HG02678 (cell line): ENCODE data around the gene RHOT2.

Experiments
- ATAC-seq: cut with Tn5 transposase; IDR thresholded peaks from one replicate; pipeline ENCODE4 v1.9.1; 2021; ENCODE audit warnings: mild to moderate bottlenecking, moderate library complexity; ENCODE audit not compliant: unreplicated experiment

The RHOT2 gene

DNA sequence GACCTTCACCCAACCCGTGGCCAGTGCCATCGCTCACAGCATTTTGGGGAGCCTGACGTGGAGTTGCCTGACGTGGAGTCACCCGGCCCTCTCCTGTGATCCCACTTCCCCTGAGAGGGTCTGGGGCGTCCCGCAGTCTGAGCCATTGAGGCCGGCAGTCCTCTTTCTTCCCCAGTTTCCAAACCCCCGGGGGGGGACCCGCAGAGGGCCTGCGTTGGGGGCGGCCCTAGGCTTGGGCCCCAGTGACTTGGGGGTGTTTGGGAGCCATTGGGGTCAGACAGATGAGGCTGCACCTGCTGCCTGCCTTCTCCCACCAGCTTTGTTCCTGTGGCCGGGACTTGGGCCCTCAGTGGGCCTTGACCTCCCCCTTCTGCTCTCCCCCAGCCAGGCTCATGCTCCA is 1.7 kb downstream of the RHOT2 start:
- no peak for ATAC-seq

DNA sequence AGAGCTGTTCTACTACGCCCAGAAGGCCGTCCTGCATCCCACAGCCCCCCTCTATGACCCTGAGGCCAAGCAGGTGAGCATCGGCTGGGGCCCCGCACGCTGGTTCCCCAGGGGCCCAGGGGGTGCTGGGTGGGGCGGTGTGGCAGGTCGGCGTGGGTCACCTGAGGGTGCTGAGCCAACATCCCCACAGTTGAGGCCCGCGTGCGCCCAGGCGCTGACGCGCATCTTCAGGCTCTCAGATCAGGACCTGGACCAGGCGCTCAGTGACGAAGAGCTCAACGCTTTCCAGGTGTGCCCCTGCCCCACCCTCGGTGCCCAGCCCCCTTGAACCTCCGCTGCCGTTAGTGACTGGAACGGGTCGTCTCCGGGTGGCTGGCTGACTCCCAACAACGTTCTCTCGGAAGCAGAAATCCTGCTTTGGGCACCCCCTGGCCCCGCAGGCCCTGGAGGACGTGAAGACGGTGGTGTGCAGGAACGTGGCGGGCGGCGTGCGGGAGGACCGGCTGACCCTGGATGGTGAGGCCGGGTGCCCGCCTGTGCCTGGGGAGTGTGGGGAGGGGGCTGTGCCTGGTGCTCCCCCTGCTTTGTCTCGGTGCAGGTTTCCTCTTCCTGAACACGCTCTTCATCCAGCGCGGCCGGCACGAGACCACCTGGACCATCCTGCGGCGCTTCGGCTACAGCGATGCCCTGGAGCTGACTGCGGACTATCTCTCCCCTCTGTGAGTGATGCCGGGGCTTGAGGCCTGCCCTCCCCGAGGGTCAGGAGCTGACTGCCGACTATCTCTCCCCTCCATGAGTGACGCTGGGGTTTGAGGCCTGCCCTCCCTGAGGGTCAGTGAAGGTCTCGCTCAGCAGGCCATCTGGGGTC is 2.8 kb downstream of the RHOT2 start:
- ATAC-seq: no peak

DNA sequence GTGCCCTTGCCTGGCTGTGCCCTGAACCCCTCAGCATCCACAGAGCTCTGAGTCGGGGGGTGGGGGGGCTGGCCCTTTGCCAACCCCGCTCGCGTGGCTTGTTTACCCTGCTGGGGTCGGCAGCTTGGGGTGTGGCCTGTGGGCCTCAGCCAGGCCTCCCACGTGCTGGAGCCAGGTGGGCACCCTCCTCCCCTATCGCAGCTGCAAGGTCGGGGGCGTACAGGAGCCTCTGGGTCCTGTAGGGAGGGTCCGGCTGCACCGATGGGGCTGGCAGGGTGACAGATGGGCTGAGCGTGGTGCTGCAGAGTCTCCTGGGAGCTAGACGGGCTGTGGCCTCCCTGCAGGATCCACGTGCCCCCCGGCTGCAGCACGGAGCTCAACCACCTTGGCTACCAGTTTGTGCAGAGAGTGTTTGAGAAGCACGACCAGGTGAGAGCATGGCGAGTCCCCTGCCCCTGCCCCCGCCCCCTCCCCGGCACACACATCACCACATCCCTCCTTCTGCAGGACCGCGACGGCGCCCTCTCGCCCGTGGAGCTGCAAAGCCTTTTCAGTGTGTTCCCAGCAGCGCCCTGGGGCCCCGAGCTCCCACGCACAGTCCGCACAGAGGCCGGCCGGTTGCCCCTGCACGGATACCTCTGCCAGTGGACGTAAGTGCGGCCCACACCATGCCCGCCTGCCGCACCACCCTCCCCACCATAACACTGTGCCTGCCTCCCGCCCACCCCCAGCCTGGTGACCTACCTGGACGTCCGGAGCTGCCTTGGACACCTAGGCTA is 3.6 kb downstream of the RHOT2 start:
- no peak for ATAC-seq

DNA sequence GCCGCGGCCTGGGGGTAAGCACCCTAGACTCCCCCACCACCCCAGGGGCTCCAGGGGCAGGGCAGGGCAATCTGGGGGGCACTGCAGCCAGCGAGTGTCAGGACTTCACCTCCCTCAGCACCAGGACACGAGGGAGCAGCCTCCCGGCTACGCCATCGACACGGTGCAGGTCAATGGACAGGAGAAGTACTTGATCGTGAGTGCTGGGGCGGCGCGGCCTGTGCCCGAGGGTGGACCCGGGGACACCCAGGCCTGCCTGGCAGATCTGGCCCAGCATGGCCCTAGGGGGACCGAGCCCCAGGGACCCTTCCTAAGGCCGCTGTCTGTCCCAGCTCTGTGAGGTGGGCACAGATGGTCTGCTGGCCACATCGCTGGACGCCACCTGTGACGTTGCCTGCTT is 4.4 kb downstream of the RHOT2 start:
- no peak for ATAC-seq

DNA sequence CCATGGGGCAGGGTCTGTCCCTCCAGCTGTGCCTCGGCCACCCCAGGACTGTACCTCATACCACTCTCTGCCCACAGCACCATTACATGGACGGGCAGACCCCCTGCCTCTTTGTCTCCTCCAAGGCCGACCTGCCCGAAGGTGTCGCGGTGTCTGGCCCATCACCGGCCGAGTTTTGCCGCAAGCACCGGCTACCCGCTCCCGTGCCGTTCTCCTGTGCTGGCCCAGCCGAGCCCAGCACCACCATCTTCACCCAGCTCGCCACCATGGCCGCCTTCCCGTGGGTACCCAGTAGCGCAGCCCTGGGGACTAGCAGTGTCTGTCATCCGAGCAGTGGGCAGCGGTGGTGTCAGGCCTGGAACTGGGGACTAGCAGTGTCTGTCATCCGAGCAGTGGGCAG is 4.9 kb downstream of the RHOT2 start:
- no peak for ATAC-seq

DNA sequence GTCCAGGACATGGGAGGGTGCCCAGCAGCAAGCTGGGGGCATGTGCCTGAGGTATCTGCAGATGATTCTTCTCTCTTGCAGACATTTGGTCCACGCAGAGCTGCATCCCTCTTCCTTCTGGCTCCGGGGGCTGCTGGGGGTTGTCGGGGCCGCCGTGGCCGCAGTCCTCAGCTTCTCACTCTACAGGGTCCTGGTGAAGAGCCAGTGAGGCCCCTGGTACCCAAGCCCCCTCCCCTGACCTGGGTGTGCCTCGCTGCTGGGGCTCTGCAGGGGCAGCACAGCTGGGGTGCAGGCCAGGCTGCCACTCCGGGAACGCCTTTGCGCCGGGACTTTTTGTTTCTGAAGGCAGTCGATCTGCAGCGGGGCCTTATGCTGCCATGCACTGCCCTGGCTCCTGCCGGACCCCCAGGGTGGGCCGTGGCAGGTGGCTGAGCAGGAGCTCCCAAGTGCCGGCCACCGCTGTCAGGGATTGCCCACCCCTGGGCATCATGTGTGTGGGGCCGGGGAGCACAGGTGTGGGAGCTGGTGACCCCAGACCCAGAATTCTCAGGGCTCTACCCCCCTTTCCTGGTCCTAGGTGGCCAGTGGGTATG is 5.6 kb downstream of the RHOT2 start:
- no peak for ATAC-seq

DNA sequence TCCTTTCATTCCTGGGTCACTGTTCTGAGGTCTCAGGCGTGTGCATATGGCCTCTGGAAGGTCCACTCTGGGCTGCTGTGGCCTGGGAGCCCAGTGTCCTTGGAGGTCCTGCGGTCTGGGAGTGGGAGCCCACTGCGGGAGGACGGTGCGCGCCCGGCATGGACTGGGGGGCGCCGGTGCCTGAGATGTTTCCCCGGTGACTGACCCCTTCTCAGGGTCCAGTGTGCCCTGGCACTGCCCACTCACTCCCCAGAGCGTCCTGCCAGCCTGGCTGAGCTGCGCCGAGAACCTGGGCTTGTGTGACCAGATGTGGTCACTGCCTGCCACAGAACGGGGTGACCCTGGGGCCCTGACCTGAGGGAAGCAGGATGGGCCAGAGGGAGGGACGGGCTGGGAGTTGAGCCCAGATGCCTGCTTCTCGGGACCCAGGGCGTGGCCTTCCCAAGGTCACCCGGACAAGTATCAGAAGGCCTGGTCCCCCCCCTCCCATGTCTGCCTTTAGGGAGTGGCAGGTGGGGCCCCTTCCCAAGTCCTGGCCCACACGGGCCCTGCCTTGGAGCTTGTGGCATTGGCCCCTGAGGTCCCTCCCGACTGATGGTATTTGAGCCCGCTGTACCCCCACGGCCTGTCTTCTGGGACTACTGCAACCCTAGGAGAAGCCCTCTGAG is 6.4 kb downstream of the RHOT2 start:
- ATAC-seq: no peak

DNA sequence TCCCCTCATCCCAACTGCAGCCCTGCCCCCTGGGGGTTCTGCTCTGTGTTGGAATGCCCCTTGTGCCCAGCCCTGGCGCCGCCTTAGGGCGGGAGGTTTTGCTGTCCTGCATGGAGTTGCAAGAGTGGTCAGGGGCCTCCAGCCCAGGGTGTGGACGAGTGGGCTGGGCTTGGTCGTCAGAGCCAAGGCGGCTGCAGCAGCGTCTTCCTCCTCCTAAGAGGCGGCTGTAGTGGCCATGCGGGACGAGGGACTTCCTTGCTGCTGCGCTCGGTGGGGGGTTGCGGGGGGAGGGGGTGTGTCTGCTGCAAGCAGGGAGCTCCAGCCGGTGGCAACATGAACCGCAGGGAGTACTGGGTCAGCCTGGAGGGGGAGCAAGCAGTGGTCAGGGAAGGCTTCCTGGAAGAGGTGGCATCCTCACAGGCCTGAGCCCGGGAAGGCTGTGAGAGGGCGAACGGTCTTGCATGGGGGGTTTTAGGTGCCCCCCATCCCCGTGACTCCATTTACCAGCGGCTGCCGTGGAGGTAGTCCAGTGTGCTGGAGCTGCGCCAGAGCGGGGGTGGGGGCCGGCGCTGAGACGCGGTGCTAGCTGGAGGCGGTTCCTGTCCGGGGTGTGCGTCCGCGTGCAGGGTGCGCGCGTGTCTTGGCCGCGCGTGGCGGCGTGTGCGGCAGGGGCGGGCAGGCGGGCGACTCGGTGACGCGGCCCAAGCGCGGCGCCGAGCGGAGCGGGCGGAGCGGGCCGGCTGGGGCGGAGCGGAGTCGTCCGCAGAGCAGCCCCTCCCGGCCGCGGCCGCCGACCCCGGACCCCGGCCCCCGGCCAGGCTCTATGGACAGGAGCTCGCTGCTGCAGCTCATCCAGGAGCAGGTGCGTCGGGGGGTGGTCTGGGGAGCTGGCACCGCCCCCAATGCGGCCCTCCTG is 7.3 kb downstream of the RHOT2 start, which contains the start of gene RHBDL1:
Gene RHBDL1 (plus strand): TSS at position 704 of the 916 bp plus-strand sequence. CDS start 120 bp downstream, at position 824.
- ATAC-seq: no peak

DNA sequence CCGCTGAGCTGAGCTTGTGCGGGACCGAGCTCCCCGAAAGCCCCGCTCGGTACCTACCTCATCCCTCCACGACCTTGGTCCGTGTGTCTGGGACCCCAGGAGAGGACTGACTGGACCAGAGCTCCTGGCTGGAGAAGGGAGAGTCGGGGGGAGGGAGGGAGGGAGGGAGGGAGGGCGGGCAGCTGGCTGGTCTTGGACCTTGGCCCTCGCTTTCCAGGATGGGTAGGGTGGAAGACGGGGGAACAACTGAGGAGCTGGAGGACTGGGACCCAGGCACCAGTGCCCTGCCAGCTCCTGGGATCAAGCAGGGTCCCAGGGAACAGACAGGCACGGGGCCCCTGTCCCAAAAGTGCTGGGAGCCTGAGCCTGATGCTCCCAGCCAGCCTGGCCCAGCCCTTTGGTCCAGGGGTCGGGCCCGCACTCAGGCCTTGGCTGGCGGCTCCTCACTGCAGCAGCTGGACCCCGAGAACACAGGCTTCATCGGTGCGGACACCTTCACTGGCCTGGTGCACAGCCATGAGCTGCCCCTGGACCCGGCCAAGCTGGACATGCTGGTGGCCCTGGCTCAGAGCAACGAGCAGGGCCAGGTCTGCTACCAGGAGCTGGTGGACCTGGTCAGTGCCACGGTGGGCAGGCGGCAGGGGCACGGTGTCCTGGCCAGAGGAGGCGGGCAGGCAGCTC is 8.1 kb downstream of the RHOT2 start:
- no peak for ATAC-seq

DNA sequence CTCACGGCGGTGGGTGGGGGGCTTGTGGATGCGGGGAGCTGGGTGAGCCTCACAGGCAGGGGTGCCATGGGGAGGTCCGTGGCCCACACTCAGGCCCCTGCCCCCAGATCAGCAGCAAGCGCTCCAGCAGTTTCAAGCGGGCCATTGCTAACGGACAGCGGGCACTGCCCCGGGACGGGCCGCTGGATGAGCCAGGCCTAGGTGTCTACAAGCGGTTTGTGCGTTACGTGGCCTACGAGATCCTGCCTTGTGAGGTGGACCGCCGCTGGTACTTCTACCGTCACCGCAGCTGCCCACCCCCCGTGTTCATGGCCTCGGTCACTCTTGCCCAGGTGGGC is 8.6 kb downstream of the RHOT2 start:
- ATAC-seq: no peak

DNA sequence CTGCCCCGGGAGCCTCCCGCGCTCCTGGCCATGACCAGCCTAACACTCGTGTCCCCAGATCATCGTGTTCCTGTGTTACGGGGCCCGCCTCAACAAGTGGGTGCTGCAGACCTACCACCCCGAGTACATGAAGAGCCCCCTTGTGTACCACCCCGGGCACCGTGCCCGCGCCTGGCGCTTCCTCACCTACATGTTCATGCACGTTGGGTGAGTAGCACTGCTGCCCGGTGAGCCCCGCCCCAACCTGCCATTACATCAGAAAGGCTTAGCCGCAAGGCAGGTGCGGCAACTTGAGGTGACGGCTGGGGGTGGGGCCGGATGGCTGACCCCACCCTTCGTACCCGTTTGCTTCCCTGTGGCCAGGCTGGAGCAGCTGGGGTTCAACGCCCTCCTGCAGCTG is 9.0 kb downstream of the RHOT2 start:
- ATAC-seq: no peak

DNA sequence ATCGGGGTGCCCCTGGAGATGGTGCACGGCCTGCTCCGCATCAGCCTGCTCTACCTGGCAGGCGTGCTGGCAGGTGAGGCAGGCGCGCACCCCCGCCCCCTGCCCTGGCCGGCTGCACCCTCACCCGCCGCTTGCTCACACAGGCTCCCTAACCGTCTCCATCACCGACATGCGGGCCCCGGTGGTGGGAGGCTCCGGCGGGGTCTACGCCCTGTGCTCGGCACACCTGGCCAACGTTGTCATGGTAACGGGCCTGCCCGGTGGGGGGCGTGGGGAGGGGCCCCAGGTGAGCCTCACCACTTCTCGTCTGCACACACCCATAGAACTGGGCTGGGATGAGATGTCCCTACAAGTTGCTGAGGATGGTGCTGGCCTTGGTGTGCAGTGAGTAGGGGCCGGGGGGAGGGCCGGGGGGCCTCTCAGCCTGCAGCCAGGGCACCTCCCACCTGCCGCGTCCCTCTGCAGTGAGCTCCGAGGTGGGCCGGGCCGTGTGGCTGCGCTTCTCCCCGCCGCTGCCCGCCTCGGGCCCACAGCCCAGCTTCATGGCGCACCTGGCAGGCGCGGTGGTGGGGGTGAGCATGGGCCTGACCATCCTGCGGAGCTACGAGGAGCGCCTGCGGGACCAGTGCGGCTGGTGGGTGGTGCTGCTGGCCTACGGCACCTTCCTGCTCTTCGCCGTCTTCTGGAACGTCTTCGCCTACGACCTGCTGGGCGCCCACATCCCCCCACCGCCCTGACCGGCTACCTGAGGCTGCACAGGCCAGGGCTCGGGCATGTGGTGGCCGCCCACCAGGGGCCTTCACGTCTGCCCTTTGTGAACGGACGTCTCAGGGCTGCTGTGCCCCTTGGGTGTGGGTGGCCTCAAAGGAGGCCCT is 9.6 kb downstream of the RHOT2 start:
- no peak for ATAC-seq

DNA sequence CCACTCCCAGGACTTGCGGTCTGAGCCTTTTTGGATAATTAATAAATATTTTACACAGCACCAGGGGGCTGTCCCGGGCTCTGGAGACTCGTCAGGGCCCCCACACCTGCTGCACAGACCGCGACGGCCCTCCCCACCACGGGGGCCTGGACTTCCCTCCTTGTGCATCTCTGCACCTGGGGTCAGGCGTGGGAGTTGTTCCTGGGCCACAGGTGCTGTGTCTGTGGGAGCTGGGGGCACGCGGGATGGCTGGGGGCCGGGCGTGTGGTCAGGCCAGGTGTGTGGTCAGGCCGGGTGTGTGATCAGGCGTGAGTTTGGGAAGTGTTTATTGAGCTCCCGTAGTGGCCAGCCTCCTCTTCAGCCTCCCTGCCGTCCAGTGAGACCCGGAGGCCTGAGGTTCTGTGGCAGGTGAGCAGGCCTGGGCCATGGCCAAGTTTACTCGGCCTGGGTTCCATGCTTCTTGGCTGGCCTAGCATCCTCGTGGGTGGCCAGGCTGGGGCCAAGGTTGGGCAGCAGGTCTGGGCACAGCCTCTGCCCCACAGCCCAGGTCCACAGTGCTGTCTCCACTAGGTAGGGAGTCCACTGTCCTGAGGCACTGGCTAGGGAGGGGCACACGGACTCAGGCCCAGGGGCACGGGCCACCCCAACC is 10.4 kb downstream of the RHOT2 start:
- ATAC-seq: no peak

DNA sequence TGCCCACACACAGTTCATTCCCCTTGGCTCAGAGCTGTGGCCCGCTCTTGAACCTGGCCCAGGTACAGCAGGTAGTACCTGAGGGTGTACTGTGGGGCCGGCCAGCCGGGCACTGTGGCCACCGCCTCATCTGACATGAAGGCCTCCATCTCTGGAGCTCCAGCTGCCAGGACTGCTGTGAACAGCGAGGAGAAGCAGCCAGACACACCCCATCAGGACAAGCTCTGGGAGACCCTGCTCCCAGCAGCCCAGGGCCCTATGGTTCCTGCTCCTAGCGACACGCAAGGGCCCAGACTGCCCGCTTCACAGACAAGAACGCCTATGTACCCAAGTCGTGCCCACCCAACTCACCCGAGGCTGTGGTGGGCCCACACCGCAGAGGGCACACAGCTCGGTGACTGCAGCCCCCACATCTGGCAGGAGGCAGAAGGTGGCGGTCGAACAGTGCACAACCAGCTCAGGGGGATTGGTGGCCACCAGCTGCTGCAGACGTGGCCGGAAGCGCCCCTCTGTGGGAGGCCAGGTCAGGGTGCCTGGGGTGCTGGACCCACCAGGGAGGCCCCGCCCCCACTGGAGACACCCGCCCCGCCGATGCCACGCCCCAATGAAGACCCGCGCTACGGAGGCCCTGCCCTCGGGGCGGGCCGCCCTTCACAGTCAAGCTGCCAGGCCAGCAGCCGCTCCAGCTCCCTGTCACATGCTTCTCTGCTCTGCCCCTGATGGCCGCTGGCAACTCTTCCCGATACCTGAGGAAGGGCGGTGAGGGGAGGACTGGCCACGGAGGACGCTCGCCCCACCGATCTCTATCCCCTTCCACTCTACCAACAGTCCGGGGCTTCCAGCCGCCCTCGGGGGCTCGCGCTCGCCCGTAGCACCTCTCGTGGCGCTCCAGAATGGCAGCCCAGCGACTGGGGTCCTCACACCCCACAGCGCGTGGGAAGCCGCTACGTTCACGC is 11.2 kb downstream of the RHOT2 start:
- ATAC-seq: no peak

DNA sequence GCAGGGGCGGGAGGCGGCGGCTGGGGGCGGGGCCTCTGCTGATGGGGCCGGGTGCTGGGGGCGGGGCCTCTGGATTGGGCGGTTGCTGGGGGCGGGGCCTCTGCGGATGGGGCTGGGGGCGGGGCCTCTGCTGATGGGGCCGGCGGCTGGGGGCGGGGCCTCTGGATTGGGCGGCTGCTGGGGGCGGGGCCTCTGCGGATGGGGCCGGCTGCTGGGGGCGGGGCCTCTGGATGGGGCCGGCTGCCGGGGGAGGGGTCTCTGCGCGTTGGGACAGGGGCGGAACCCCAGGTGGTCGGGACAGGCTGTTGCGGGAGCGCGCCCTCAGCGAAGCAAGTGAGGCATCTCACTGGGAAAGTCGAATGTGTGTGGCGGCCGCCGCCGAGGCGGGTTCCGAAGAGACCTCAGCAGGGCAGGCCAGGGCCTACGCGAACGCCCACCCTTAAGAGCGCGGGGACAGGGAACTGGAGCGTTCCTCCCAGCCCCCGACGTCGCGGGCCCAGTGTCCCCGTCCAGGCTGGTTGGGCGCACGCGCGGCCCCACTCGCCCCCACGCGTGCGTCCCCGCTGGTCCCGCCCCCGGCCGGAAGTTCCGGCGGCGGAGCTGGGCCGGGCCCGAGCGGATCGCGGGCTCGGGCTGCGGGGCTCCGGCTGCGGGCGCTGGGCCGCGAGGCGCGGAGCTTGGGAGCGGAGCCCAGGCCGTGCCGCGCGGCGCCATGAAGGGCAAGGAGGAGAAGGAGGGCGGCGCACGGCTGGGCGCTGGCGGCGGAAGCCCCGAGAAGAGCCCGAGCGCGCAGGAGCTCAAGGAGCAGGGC is 12.1 kb downstream of the RHOT2 start, which contains the start of gene STUB1:
Gene STUB1 (plus strand): TSS at position 597 of the 811 bp plus-strand sequence. CDS start 116 bp downstream, at position 713.
- peak; percentile 43 for ATAC-seq

DNA sequence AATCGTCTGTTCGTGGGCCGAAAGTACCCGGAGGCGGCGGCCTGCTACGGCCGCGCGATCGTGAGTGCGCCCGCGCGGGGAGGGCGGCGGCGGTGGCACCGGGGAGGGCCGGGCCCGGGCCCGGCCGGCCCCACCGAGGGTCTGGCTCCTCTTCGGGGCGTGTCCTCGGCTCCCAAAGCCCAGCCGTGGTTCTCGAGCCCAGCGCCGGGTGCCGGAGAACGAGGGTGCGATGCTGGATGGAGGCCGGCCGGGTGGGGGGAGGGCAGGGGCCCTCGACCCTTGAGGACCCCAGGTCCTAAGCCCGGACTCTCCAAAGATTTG is 12.7 kb downstream of the RHOT2 start:
- peak; percentile 2 for ATAC-seq
